ENCODE measurements around the gene S100G. TPM values are rescaled to one million over a fixed set of nuclear protein-coding genes. Genes with fewer than 3 reads are reported as not detected.

The S100G gene
- polyA plus RNA-seq, 1 of the 3 experiments (the other 2 are of a cell fraction), result not detected

- DNase-seq, result no peak
- Histone ChIP-seq H3K4me2 (no peak overlapping the region), H3K9me2 (no peaks in the 10 kb centered on the region), H3K27ac (ENCODE audit: low read depth in 2 of 2, low read length in 1 of 2) (peak overlapping the region in 1 of 2 experiments; percentile 74; a peak in 2 of 4 replicates), H3K4me3 (ENCODE audit: low read depth in 2 of 2, low read length in 1 of 2) (no peak overlapping the region), H2AFZ (ENCODE audit: low read depth) (no peak overlapping the region), H3K79me2 (ENCODE audit: insufficient read depth) (no peaks in the 10 kb centered on the region), H3K9ac (no peak overlapping the region), H3F3A (replicated peaks; ENCODE audit: insufficient read depth) (peaks cover 34% of the 10 kb centered on the region), H3K36me3 (replicated peaks in 1 of 2; ENCODE audit: control insufficient read depth in 1 of 2, insufficient read depth in 2 of 2, low read length in 1 of 2) (peaks cover 0 to 4% of the 10 kb centered on the region in 2 experiments), H3K27me3 (ENCODE audit: insufficient read depth) (no peaks in the 10 kb centered on the region), H3K9me3 (no peaks in the 10 kb centered on the region), H4K20me1 (ENCODE audit: insufficient read depth) (no peaks in the 10 kb centered on the region), H3K4me1 (ENCODE audit: control insufficient read depth in 1 of 2, insufficient read depth in 2 of 2, low read depth in 1 of 2, low read length in 1 of 2) (peaks cover 0 to 14% of the 10 kb centered on the region in 2 experiments; a peak in 1 of 4 replicates)
- WGBS (ENCODE audit: low lambda C conversion rate), result 77% methylated on average over 5 of the region's 5 CpGs
- no peak for TF ChIP-seq MAX (IDR thresholded peaks at IDR 0.05; ENCODE audit: low read depth)
- peak; percentile 57 for TF ChIP-seq CTCF (IDR thresholded peaks at IDR 0.05)
- TF ChIP-seq RAD21 (IDR thresholded peaks at IDR 0.05; ENCODE audit: low read length), result peak; percentile 44
- TF ChIP-seq NFIC (IDR thresholded peaks at IDR 0.05; ENCODE audit: borderline replicate concordance), result no peak
- no peak for TF ChIP-seq JUND (IDR thresholded peaks at IDR 0.05)
- TF ChIP-seq TAF1 (IDR thresholded peaks at IDR 0.05; ENCODE audit: borderline replicate concordance, low read depth, low read length), result no peak
- ChIA-PET CTCF (interaction anchor here (0.6 to 1.9 kb wide), 10 partner anchors 8 to 1192 kb away, joined by 3 to 8 read pairs (median 4); partner anchors contain the start of gene S100G), POLR2A (no interaction called here)
Observed at GRCh38 chrX:16664074-16664473, 14.1 kb downstream of the S100G start.

GRCh38 chrX:16664626-16665025, 14.7 kb downstream of the S100G start:
- Histone ChIP-seq H4K20me1 (ENCODE audit: insufficient read depth) (no peaks in the 10 kb centered on the region), H3K9me3 (no peaks in the 10 kb centered on the region), H3K27ac (ENCODE audit: low read depth in 2 of 2, low read length in 1 of 2) (peak overlapping the region in 1 of 2 experiments; percentile 74; a peak in 2 of 4 replicates), H3K9ac (no peak overlapping the region), H3F3A (replicated peaks; ENCODE audit: insufficient read depth) (peaks cover 31% of the 10 kb centered on the region), H2AFZ (ENCODE audit: low read depth) (no peak overlapping the region), H3K4me3 (ENCODE audit: low read depth in 2 of 2, low read length in 1 of 2) (no peak overlapping the region), H3K4me1 (ENCODE audit: control insufficient read depth in 1 of 2, insufficient read depth in 2 of 2, low read depth in 1 of 2, low read length in 1 of 2) (0 out of 4 replicates have a peak, but pooled peaks cover 0 to 12% of the 10 kb centered on the region in 2 experiments), H3K36me3 (replicated peaks in 1 of 2; ENCODE audit: control insufficient read depth in 1 of 2, insufficient read depth in 2 of 2, low read length in 1 of 2) (peaks cover 0 to 4% of the 10 kb centered on the region in 2 experiments), H3K4me2 (no peak overlapping the region), H3K79me2 (ENCODE audit: insufficient read depth) (no peaks in the 10 kb centered on the region), H3K9me2 (no peaks in the 10 kb centered on the region), H3K27me3 (ENCODE audit: insufficient read depth) (no peaks in the 10 kb centered on the region)
- CTCF ChIA-PET, result interaction anchor here (0.6 to 1.9 kb wide), 10 partner anchors 9 to 1193 kb away, joined by 3 to 8 read pairs (median 4); partner anchors contain the start of gene S100G
- DNase-seq, result no peak
- WGBS (ENCODE audit: low lambda C conversion rate), result 52% methylated on average over 2 of the region's 2 CpGs
- POLR2A ChIA-PET, result no interaction called here
- TF ChIP-seq RAD21 (IDR thresholded peaks at IDR 0.05; ENCODE audit: low read length) (peak; percentile 32; the same call in 1 of the 2 replicates), MEF2A (IDR thresholded peaks at IDR 0.05; ENCODE audit: borderline replicate concordance, low read depth) (no peak), CTCF (IDR thresholded peaks at IDR 0.05) (peak; percentile 38), SMC3 (IDR thresholded peaks at IDR 0.05; ENCODE audit: low read depth, low read length) (no peak)
